ENCODE measurements around the gene HMGN1.

HMGN1 gene

GRCh38 chr21:39350094-39351005 is 1.5 kb upstream of the HMGN1 start:
- TF ChIP-seq, protein P1, sequence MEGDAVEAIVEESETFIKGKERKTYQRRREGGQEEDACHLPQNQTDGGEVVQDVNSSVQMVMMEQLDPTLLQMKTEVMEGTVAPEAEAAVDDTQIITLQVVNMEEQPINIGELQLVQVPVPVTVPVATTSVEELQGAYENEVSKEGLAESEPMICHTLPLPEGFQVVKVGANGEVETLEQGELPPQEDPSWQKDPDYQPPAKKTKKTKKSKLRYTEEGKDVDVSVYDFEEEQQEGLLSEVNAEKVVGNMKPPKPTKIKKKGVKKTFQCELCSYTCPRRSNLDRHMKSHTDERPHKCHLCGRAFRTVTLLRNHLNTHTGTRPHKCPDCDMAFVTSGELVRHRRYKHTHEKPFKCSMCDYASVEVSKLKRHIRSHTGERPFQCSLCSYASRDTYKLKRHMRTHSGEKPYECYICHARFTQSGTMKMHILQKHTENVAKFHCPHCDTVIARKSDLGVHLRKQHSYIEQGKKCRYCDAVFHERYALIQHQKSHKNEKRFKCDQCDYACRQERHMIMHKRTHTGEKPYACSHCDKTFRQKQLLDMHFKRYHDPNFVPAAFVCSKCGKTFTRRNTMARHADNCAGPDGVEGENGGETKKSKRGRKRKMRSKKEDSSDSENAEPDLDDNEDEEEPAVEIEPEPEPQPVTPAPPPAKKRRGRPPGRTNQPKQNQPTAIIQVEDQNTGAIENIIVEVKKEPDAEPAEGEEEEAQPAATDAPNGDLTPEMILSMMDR (IDR thresholded peaks at IDR 0.05; ENCODE audit: insufficient read depth, low read depth, low read length, missing control alignments): no peak
- H3K4me3 ChIP-seq (ENCODE audit: low read length): peak overlapping the region; percentile 70
- no peak for DNase-seq (ENCODE audit: low read depth)

- TF ChIP-seq, protein P1 (IDR thresholded peaks at IDR 0.05; ENCODE audit: insufficient read depth, low read depth, low read length, missing control alignments): no peak
- H3K4me3 ChIP-seq (ENCODE audit: low read length): peak overlapping the region; percentile 70
- DNase-seq (ENCODE audit: low read depth): peak; percentile 97
These were observed 564 bp upstream of the HMGN1 start for GRCh38 chr21:39349211-39350093.

GRCh38 chr21:39348040-39348354 is 891 bp downstream of the HMGN1 start:
- no peak for DNase-seq (ENCODE audit: low read depth)
- TF ChIP-seq, protein P1 (IDR thresholded peaks at IDR 0.05; ENCODE audit: insufficient read depth, low read depth, low read length, missing control alignments): no peak
- H3K4me3 ChIP-seq (ENCODE audit: low read length): peak overlapping the region; percentile 91

DNA sequence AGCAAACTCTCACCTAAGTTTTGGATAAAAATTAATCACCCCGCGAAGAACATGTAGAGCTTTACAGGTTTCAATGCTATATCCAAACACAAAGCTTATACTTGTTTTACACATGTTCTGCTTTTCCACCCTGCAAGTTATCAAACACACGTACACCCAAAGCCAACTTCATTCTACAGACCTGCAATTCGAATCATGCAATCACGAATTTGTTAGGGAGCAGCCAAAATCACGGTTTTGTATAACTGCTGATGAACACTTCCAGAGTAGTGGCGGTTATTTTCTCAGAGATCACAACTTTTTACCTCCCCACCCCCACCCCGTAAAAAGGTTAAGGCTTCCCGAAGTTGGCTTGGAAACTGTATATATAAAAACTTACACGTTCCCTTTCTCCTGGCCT is 1.4 kb downstream of the HMGN1 start:
- no peak for DNase-seq (ENCODE audit: low read depth)
- TF ChIP-seq, protein P1 (IDR thresholded peaks at IDR 0.05; ENCODE audit: insufficient read depth, low read depth, low read length, missing control alignments): no peak

DNA sequence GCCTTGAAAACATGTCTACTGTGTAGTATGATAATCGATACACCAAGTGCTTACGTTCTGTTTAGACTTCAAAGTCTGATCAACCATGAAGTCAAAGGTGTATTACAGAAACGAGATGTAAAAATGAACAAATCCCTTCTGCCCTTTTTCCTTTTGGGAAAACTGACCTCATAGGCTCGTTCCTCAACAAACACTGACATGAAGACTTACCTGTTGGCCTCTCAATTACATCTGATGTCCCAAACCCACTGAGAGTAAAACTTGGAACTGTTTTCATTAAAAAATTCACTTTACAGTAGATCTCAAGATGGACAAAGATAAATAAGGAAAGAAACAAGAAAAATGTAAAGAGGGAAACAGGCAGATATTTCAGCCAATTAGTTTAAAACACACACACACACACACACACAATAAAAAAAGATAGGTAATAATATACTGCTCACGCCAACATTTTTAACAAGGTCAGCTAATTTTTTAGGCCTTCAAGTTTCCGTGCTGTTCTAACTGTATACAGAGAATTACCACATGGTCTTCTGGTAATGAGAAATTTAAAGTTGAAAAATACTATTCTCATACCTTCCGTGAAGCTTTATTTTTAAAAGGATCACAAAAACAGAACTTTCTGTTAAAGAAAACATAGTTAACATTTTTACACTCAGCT is 2.1 kb downstream of the HMGN1 start:
- peak overlapping the region; percentile 91 for H3K4me3 ChIP-seq (ENCODE audit: low read length)
- TF ChIP-seq, protein P1 (IDR thresholded peaks at IDR 0.05; ENCODE audit: insufficient read depth, low read depth, low read length, missing control alignments): no peak
- no peak for DNase-seq (ENCODE audit: low read depth)

More for the DNA sequence above, 1.4 kb downstream of the HMGN1 start:
- H3K4me3 ChIP-seq (ENCODE audit: low read length): peak overlapping the region; percentile 91

GRCh38 chr21:39346206-39346605 is 2.7 kb downstream of the HMGN1 start:
- TF ChIP-seq, protein P1 (IDR thresholded peaks at IDR 0.05; ENCODE audit: insufficient read depth, low read depth, low read length, missing control alignments): no peak
- no peak for DNase-seq (ENCODE audit: low read depth)
- peak overlapping the region; percentile 91 for H3K4me3 ChIP-seq (ENCODE audit: low read length)

All from epithelial cell of esophagus (primary cell).